GM21526 (cell line): ENCODE data around the gene PHACTR4.
"Not testable (repeated sequence)": the region's sequence is repeated elsewhere in the genome, so short reads cannot be mapped to it uniquely, and the experiment has no call there.

Experiments used
- ATAC-seq: cut with Tn5 transposase; IDR thresholded peaks from one replicate; pipeline ENCODE4 v1.9.1; 2021; ENCODE audit warnings: moderate library complexity; ENCODE audit not compliant: unreplicated experiment, low FRiP score

The PHACTR4 gene

GRCh38 chr1:28518745-28519341 lies 149.3 kb downstream of the PHACTR4 start:
- ATAC-seq = no peak

GRCh38 chr1:28519946-28520725 lies 150.6 kb downstream of the PHACTR4 start:
- no peak for ATAC-seq

DNA sequence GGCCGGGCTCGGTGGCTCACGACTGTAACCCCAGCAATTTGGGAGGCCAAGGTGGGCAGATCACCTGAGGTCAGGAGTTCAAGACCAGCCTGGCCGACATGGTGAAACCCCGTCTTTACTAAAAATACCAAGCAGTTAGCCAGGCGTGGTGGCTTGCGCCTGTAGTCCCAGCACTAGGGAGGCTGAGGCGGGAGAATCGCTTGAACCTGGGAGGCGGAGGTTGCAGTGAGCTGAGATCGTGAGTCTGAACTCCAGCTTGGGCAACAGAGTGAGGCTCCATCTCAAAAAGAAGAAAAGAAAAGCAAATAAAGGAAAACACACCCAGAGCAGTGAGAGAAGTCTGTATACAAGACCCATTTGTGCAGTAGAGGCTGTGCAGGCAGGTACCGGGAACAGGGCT lies 151.3 kb downstream of the PHACTR4 start:
- not testable (repeated sequence) for ATAC-seq

GRCh38 chr1:28521502-28522164 lies 152.1 kb downstream of the PHACTR4 start:
- ATAC-seq = no peak

DNA sequence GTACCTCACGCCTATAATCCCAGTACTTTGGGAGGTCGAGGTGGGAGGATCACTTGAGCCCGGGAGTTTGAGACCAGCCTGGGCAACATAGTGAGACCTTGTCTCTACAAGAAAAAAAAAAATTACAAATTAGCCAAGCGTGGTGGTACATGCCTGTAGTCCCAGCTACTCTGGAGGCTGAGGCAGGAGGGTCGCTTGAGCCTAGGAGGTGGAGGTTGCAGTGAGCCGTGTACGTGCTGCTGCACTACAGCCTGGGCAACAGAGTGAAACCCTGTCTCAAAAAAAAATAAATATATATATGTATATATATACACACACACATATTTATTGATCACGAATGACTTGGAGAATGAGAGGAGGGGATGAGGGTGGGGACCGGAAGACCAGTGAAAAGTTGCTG lies 153.0 kb downstream of the PHACTR4 start:
- not testable (repeated sequence) for ATAC-seq

DNA sequence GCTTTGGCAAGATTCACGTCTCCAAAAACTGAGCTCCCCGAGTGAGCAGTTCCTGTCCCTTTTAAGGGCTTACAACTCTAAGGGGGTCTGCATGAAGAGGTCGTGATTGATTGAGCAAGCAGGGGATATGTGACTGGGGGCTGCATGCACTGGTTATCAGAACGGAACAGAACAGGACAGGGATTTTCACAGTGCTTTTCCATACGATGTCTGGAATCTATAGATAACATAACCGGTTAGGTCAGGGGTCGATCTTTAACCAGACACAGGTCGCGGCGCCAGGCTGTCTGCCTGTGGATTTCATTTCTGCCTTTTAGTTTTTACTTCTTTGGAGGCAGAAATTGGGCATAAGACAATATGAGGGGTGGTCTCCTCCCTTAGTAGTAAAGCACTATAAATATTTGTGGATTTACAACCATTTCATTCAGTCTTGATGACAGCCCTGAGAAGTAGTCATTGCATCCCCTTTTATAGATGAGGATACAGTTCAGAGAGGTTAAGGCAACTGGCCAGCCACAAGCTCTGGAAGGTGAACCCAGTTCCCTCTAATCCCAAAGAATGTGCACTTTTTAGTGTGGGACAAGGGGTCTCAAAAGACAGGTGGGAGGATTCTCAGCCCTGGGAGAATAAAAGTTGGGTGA lies 155.6 kb downstream of the PHACTR4 start:
- not testable (repeated sequence) for ATAC-seq

DNA sequence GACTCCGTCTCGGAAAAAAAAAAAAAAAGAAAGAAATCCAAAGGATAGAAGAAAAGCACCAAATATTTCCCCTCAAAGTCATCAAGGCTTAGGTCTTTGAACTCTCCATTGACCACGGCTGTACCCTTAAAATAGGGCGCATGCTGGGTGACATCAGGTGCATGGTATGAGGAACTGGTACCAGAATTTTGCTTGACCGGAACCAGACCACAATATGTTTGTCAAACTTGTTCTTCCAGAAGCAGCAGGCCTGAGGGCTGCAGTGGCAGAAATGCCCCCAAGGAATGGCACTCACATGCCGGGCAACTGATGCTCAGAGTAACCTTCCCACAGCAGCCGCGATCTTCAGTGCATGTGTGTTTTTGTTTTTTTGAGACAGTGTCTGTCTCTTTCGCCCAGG lies 157.3 kb downstream of the PHACTR4 start:
- no peak for ATAC-seq

- no peak for ATAC-seq
Measured at GRCh38 chr1:28530456-28530855, 160.9 kb downstream of the PHACTR4 start.

- ATAC-seq = no peak
Measured at GRCh38 chr1:28534671-28535070, 165.1 kb downstream of the PHACTR4 start.

- no peak for ATAC-seq
Measured at GRCh38 chr1:28535180-28535579, 165.6 kb downstream of the PHACTR4 start.

DNA sequence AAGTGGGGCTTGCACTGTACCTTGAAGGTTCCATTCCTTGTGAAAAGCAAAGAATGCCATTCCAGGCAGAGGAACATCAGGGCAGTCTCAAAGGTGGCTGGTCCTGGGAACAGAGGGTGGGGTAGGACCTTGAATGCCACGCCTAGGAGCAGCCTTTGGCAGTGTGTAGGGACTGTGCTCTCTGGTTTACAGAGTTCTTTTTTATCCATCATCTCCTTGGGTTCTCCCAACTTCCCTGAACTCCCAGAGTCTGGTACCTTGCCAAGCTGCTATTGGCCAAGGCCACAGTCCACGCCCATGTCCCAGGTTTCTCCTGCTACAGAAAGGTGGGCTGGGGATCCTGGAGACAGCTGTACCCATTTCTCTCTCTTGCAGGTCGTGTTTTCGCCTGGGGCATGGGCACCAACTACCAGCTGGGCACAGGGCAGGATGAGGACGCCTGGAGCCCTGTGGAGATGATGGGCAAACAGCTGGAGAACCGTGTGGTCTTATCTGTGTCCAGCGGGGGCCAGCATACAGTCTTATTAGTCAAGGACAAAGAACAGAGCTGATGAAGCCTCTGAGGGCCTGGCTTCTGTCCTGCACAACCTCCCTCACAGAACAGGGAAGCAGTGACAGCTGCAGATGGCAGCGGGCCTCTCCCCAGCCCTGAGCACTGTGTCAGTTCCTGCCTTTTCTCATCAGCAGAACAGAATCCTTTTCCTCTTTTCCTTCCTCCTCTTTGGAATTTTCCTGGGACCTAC lies 168.1 kb downstream of the PHACTR4 start:
- no peak for ATAC-seq

DNA sequence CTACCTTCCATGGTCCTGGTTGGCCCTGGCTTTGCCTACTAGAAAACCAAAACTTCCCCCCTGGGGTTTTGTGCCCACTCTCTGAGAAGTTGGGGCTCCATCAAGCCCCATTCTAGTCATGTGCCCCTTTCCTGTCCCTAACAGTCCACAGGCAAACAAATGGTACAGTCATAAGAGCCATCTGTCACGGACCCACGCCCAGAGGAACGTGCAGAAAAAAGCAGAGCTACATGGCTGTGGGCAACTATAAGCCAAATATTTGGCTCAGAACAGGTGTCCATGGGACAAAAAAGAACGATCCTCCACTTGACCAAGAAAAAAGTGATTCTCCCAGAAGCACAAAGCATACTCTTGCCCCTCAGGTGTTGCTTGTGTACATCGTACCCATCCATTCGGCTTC lies 168.7 kb downstream of the PHACTR4 start:
- ATAC-seq = no peak

DNA sequence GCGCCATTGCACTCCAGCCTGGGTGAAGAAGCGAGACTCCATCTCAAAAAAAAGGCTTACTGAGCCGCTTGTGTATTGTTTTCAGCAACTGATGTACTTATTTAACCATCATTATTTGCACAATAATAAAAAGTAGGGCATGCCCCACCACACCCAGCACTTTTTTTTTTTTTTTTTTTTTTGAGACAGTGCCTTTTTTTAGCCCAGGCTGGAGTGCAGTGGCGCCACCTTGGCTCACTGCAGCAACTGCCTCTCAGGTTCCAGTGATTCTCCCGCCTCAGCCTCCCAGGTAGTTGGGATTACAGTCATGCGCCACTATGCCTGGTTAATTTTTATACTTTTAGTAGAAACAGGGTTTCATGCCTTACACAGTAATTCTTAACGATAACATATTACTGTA lies 171.1 kb downstream of the PHACTR4 start:
- ATAC-seq = no peak

DNA sequence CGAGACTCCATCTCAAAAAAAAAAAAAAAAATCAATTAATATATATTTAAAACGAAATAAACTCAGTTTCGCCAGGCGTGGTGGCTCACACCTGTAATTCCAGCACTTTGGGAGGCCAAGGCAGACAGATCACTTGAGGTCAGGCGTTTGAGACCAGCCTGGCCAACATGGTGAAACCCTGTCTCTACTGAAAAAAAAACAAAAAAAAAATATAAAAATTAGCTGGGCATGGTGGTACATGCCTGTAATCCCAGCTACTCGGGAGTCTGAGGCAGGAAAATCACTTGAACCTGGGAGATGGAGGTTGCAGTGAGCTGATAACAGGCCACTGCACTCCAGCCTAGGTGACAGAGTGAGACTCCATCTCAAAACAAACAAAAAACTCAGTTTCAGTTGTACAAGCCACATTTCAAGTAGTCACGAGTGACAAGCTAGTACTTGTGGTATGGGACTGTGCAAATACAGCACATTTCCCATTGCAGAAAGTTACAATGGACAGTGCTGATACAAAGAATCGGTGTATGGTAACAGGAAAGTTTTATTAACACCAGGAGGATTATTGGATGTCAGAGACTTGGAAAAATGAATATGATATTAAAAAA lies 172.0 kb downstream of the PHACTR4 start:
- ATAC-seq = not testable (repeated sequence)

GRCh38 chr1:28545246-28545628 lies 175.7 kb downstream of the PHACTR4 start:
- no peak for ATAC-seq

- no peak for ATAC-seq
Measured at GRCh38 chr1:28548318-28548717, 178.8 kb downstream of the PHACTR4 start.
